Activated CD4-positive, alpha-beta T cell treated with anti-CD3 and anti-CD28 coated beads, Interleukin-10, Interleukin-2, amounts not matched to agents 100 ng/mL and 50 ng/mL, durations not matched to agents 16 hours and 8 hours (primary cell): Measurements from ENCODE around the gene FETUB.
"Not testable (repeated sequence)": the region's sequence is repeated elsewhere in the genome, so short reads cannot be mapped to it uniquely, and the experiment has no call there.

ENCODE experiments used
- DNase-seq: peaks from one replicate; pipeline ENCODE4 v3.0.0-alpha.2; 2020

Gene FETUB

GRCh38 chr3:186682812-186683211 lies 42.6 kb downstream of the FETUB start:
- no peak for DNase-seq

DNA sequence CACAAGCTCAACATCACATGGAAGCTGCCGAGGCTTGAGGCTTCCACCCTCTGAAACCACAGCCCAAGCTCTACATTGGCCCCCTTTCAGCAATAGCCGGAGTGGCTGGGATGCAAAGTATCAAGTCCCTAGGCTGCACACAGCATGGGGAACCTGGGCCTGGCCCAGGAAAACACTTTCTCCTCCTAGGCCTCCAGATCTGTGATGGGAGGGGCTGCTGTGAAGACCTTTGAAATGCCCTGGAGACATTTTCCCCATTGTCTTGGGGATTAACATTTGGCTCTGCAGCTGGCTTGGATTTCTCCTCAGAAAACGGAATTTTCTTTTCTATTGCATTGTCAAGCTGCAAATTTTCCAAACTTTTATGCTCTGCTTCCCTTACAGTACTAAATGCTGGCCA lies 43.8 kb downstream of the FETUB start:
- DNase-seq: no peak

- not testable (repeated sequence) for DNase-seq
These were observed 46.3 kb downstream of the FETUB start for GRCh38 chr3:186686475-186686874.

DNA sequence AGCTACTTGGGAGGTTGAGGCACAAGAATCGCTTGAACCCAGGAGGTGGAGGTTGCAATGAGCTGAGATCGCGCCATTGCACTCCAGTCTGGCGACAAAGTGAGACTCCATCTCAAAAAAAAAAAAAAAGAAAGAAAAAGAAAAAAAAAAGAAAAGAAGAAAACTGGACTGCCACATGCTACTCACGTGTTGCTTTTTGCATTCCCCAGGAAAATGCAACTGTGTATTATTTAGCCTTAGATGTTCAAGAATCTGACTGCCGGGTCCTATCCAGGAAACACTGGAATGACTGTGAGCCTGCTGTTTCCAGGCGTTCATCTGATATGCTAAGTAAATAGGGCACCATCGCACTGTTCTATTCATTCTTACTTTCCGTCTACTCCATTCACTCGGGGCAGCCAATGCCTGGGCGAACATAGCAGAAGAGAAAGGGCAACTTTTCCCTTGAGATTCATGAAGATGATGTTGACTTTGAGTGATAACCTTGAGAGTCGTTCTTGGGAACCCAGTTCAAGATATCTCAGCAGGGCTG lies 47.0 kb downstream of the FETUB start:
- no peak for DNase-seq

DNA sequence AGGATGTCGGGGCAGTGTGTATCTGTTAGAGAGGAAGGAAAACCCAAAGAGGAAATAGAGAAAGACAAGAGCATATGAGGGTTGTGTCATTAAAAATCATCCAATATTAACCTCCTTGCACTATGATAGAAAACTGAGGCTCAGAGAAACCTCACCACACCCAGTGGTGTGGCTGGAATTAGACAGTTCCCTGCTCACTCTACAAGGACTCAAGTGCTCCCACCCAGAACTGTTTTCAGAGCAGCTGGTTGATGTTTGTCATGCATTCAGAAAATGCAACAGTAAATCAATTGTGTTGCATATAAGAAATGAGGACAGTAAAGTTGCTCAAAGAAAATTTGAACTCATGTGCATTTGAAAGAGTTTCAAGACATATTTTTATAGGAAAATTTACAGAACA lies 50.1 kb downstream of the FETUB start:
- not testable (repeated sequence) for DNase-seq

DNA sequence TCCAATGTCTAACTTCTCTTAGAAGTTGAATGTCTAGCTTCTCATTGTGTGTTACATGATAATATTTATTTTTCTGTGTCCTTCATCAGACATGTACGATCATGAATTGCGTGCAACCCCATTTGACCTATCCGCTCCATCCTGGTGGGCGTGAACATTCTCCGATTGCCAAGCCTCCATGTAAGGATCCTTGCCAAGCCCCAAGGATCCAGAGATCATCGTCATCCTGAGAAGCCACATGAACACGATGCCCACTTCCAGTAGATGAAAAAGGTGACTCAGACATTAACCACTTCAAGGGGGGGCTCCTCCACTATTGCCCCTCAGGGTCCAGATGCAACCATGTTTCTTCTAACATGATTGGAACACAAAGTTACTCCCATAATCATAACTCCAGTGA lies 51.5 kb downstream of the FETUB start:
- no peak for DNase-seq

DNA sequence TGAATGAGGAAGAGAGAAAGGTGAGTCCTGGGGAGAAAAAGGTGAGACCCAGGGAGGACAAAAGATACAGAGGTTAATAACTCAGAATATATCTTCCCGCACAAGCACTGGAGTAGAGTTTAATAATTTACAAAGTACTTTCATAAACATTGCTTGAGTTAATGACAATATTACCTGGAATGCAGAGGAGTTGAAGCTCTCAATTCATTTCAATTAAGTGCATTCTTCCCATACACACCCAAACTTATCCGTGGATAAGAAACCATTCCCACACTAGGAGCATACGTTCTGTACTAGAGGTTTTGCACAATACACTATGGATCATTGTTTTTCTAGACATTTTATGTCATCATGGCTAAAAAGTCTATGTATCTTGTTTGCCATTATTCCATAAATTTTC lies 53.6 kb downstream of the FETUB start:
- no peak for DNase-seq

DNA sequence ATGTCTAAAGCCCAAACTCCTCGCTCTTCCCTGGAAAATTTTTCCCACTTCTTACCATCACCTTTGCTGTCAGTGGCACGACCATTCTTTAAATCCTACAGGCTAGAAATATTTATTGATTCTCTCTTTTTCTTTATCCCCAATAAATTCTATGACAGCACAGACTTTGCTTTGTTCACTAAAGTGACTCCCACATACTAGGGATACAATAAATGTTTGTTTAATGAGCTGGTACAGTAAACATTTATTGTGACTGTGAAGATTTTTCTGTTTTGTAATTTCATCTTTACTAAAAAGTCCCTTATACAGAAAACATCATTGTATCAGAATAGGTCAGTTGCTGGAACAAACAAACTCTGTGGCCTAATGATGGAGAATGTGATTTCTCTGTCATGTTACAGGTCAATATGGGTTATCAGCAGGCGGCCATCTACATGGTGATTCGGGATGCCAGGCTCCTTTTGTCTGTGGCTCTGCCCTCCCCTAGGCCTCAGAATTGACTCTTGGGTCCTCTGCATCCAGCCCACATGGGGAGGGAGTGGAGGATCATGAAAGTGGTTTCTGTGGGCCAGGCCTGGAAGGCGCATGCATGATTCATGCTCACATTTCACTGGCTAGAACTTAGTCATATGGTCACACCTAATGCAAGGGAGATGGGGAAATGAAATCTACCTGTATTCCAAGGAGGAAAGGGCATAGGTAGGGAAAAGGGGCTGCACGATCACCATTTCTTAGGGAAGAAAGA lies 54.3 kb downstream of the FETUB start:
- no peak for DNase-seq

DNA sequence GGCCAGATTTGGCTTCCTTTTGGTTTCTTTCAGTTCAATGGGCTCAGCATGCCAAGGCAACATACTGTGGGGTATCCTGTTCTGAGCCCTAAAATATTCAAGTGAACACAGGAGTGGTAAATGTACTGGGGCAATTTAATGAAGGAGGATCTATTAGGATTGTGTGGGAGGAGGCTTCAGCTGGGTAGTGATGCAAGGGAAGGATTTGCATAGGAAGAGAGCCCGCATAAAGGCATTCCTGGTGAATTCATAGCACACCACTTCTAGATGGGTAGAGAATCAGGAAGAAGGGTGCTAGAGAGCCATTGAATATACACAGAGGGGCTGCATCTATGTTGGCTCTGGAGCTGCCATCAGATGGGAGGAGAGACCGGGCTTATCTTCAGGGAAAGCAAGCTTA lies 56.3 kb downstream of the FETUB start:
- DNase-seq: no peak

DNA sequence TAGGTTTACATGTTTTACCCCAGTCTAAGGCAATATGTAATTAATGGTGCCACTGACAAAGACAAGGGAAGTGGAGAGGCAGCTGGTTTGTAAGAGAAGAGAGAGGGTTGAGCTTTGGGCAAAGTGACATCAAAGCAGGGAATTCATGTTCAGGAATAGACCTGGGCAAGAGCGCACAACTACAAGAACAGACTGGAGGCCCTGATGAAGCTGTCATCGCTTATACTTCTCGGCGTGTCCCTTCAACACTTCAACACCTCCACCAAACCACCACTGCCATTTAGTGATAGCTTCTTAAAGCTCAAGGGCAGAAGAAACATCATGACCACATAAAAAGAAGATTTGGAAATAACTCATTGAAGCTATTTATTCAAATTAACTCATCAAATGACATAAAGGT lies 57.3 kb downstream of the FETUB start:
- DNase-seq: no peak

GRCh38 chr3:186700267-186700666 lies 60.1 kb downstream of the FETUB start:
- DNase-seq: peak; percentile 75

DNA sequence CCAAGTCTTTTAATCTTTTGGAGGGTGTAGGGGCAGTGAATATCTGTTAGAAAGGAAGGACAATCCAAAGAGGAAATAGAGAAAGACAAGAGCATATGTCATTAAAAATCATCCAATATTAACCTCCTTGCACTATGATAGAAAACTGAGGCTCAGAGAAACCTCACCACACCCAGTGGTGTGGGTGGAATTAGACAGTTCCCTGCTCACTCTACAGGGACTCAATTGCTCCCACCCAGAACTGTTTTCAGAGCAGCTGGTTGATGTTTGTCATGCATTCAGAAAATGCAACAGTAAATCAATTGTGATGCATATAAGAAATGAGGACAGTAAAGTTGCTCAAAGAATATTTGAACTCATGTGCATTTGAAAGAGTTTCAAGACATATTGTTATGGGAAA lies 62.3 kb downstream of the FETUB start:
- not testable (repeated sequence) for DNase-seq
